Fibroblast of lung (primary cell): Measurements from ENCODE around the gene RITA1.

ENCODE experiments used
- CTCF ChIP-seq, 2 donors: IDR thresholded peaks in 1 of 2; conservative IDR thresholded peaks in 1 of 2; 1 replicate in 1 of 2; 2 replicates in 1 of 2; pipeline ENCODE4 v1.5.1; 2011 to 2012; ENCODE audit warnings: low read length in 2 of 2, control low read depth in 1 of 2, inconsistent platforms in 1 of 2, low read depth in 1 of 2, mild to moderate bottlenecking in 1 of 2
- EZH2 ChIP-seq: IDR thresholded peaks from 2 replicates; pipeline ENCODE4 v1.5.1; 2012; ENCODE audit warnings: low read length, control low read depth, mild to moderate bottlenecking; ENCODE audit errors: missing control alignments

DNA sequence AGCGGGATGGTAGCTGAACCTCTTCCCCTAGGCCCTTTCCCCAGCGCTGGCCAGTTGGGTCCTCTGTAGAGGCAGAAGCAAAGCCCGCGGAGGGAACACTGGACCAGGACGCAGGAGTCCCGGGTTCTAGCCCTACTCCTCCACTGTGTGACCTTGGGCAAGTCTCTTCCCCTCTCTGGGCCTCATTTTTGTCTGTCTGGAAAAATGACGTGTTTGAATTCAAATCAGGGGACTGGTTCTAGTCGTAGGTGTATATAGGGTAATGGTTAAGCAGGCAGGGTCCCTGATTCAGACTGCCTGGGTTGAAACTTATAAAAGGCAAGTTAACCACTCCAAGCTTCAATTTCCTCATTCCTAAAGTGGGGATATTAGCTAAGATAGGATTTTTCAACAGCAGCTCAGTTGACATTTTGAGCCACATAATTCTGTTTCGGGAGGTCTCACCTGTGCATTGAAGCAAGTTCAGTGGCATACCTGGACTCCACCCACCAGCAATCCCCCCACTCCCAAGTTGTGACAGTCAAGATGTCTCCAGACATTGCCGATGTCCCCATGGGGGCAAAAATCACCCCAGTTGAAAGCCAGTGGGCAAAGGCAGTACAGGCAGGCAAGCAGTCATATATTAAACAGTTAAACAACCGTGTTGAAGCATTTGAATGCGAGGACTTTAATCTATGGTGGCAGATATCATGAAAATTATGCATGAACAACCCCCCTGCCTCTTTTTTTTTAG is 36.6 kb downstream of the RITA1 start:
- TF ChIP-seq CTCF (conservative IDR thresholded peaks at IDR 0.05 in 1 of 2, IDR thresholded peaks at IDR 0.05 in 1 of 2; ENCODE audit: low read depth in 1 of 2, low read length in 2 of 2) (no peak), EZH2 (no peak)
